Measurements from ENCODE around the gene U2AF2. TPM values are rescaled to one million over a fixed set of nuclear protein-coding genes. Genes with fewer than 3 reads are reported as not detected.

Gene U2AF2
- total and polyA plus RNA-seq, 9 donors: 27.3 to 183 (median 148) TPM

DNA sequence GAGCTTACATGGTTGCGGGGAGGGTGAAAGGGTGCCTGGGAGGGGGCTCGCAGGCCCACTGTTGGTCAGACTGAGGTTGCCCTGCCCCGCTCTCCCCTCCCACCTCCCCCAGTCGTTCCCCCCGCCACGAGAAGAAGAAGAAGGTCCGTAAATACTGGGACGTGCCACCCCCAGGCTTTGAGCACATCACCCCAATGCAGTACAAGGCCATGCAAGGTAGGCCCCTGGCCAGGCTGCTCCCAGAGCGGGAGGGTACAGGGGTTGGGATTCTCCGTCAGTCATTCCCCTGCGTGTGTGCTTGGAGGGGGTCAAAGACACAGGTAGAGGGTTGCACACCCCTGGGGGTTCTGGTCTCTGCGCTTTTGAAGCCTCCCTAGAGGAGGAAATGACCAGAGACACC lies 5.6 kb downstream of the U2AF2 start:
- intact Hi-C loops (cut with DNase I): no loop called here
- WGBS, 3 donors: 75 to 83% (median 80%) methylated on average over 12 of the region's 12 CpGs
- no peaks in the 10 kb centered on the region for H3K9me3 ChIP-seq
- no peak overlapping the region for H3K27ac ChIP-seq
- no peak overlapping the region for H3K4me3 ChIP-seq
- no peaks in the 10 kb centered on the region for H3K27me3 ChIP-seq
- no peak for DNase-seq
- TF ChIP-seq POLR2A (IDR thresholded peaks at IDR 0.05) (no peak), EP300 (IDR thresholded peaks at IDR 0.05) (no peak)
- TF ChIP-seq, protein P1, sequence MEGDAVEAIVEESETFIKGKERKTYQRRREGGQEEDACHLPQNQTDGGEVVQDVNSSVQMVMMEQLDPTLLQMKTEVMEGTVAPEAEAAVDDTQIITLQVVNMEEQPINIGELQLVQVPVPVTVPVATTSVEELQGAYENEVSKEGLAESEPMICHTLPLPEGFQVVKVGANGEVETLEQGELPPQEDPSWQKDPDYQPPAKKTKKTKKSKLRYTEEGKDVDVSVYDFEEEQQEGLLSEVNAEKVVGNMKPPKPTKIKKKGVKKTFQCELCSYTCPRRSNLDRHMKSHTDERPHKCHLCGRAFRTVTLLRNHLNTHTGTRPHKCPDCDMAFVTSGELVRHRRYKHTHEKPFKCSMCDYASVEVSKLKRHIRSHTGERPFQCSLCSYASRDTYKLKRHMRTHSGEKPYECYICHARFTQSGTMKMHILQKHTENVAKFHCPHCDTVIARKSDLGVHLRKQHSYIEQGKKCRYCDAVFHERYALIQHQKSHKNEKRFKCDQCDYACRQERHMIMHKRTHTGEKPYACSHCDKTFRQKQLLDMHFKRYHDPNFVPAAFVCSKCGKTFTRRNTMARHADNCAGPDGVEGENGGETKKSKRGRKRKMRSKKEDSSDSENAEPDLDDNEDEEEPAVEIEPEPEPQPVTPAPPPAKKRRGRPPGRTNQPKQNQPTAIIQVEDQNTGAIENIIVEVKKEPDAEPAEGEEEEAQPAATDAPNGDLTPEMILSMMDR (IDR thresholded peaks at IDR 0.05): no peak
- H3K4me1 ChIP-seq (ENCODE audit: insufficient read depth): peaks cover 18% of the 10 kb centered on the region
- no peaks in the 10 kb centered on the region for H3K36me3 ChIP-seq

DNA sequence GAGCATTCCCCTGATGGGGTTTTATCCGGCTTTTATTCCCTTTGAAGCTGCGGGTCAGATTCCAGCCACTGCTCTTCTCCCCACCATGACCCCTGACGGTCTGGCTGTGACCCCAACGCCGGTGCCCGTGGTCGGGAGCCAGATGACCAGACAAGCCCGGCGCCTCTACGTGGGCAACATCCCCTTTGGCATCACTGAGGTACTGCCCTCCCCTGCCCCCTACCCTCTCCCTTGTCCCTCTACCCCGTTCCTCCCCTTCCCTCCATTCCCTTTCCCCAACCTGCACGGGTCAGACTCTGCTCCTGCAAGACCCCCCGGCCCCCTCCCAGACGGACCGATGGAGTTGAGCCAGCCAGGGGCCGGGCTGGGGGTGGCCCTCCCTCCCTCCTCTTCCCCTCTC lies 6.2 kb downstream of the U2AF2 start:
- H3K27ac ChIP-seq: no peak overlapping the region
- no peak overlapping the region for H3K4me3 ChIP-seq
- H3K27me3 ChIP-seq: no peaks in the 10 kb centered on the region
- DNase-seq: peak in 1 of 5 donors; percentile 31
- no peaks in the 10 kb centered on the region for H3K9me3 ChIP-seq
- peaks cover 18% of the 10 kb centered on the region for H3K4me1 ChIP-seq (ENCODE audit: insufficient read depth)
- TF ChIP-seq POLR2A (IDR thresholded peaks at IDR 0.05): no peak
- TF ChIP-seq, protein P1 (IDR thresholded peaks at IDR 0.05): no peak
- TF ChIP-seq EP300 (IDR thresholded peaks at IDR 0.05): no peak
- intact Hi-C loops (cut with DNase I): no loop called here
- no peaks in the 10 kb centered on the region for H3K36me3 ChIP-seq
- WGBS, 3 donors: 55 to 64% (median 64%) methylated on average over 16 of the region's 16 CpGs

- H3K9me3 ChIP-seq: no peaks in the 10 kb centered on the region
- no peaks in the 10 kb centered on the region for H3K27me3 ChIP-seq
- H3K4me3 ChIP-seq: no peak overlapping the region
- H3K36me3 ChIP-seq: no peaks in the 10 kb centered on the region
- peaks cover 11% of the 10 kb centered on the region for H3K4me1 ChIP-seq (ENCODE audit: insufficient read depth)
- TF ChIP-seq POLR2A (IDR thresholded peaks at IDR 0.05) (no peak), EP300 (IDR thresholded peaks at IDR 0.05) (no peak)
- TF ChIP-seq, protein P1 (IDR thresholded peaks at IDR 0.05): no peak
- no peak for DNase-seq
- no peak overlapping the region for H3K27ac ChIP-seq
- 62 to 70% (median 66%) methylated on average over 7 of the region's 7 CpGs for WGBS, 3 donors
- intact Hi-C loops (cut with DNase I): no loop called here
Measured at GRCh38 chr19:55661826-55662225, 7.0 kb downstream of the U2AF2 start.

- Histone ChIP-seq H3K4me3 (no peak overlapping the region), H3K4me1 (ENCODE audit: insufficient read depth) (peaks cover 5% of the 10 kb centered on the region), H3K27me3 (no peaks in the 10 kb centered on the region), H3K9me3 (no peaks in the 10 kb centered on the region), H3K36me3 (no peaks in the 10 kb centered on the region), H3K27ac (no peak overlapping the region)
- DNase-seq: no peak
- 78 to 82% (median 78%) methylated on average over 20 of the region's 20 CpGs for WGBS, 3 donors
- TF ChIP-seq, protein P1 (IDR thresholded peaks at IDR 0.05): no peak
- TF ChIP-seq EP300 (IDR thresholded peaks at IDR 0.05) (no peak), POLR2A (IDR thresholded peaks at IDR 0.05) (no peak)
- intact Hi-C loops (cut with DNase I): no loop called here
Measured at GRCh38 chr19:55663846-55664536, 9.2 kb downstream of the U2AF2 start.

All from ovary (tissue), 9 donors.